Erythroblast (primary cell): ENCODE measurements around the gene JAM3.

Experiments used
- GATA1 ChIP-seq: IDR thresholded peaks from 2 replicates; pipeline ENCODE4 v1.6.1; 2011; ENCODE audit warnings: low read depth, mild to moderate bottlenecking, control low read depth, low read length, moderate library complexity
- POLR2A ChIP-seq: IDR thresholded peaks from 2 replicates; pipeline ENCODE4 v1.6.1; 2011; ENCODE audit warnings: mild to moderate bottlenecking, low read length

DNA sequence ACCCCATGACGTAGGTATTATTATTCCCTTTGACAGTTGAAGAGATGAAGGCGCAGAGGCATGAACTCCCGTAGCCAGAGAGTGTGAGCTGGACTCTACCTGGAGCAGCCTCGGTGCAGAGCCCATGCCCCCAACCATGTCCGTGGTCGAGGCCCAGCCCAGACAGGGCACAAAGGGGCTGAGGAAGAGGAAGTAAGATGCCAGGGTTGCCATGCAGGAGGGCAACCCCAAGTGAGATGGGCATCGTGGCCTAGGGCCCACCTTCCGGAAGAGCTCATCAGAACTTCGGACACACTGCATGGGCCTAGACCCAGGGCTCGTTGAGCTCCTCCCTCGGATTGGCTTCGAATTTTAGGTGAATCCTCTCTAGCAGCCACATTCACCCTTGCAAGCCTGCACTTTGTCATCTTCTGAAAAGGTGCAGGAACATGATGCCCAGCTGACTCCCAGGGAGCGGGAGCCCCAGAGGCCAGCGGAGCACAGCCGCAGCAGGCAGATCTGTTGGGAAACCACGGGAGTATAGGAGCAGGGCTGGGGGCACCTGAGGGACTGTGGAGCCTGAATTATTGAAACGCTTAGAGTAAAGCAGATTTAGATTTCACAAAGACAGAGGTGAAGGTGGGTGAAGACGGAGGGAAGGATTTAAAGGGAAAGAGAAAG lies 29.0 kb upstream of the JAM3 start:
- TF ChIP-seq POLR2A (no peak), GATA1 (no peak)
